ENCODE data around the gene GALNT1.

Gene GALNT1

DNA sequence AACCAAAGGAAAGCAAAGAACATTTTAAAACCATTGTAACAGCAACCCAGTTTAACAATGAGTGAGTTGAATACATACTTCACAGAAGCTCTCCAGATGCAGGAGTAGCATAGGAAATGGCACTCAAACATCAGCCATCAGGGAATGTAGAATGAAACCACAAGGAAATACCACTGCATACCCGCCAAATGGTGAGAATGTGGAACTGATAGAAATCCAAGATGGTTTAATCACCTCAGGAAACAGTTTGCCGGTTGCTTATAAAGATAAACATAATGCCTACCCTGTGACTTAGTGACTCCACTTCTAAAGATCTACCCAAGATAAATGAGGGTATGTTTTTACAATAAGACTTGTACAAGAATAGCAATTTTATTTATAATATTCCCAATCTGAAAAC, 132.0 kb downstream of the GALNT1 start:
- H3K36me3 ChIP-seq (ENCODE audit: insufficient read depth, low read length) = no peaks in the 10 kb centered on the region
- no peak overlapping the region for H3K4me3 ChIP-seq
- no peak overlapping the region for H3K9ac ChIP-seq (ENCODE audit: insufficient read length)
- H3K9me3 ChIP-seq (ENCODE audit: low read depth, low read length) = no peaks in the 10 kb centered on the region
- TF ChIP-seq EZH2 (IDR thresholded peaks at IDR 0.05) = no peak
- TF ChIP-seq POLR2AphosphoS5 (IDR thresholded peaks at IDR 0.05; ENCODE audit: borderline replicate concordance, low read depth, low read length) = no peak
- TF ChIP-seq FOXP2 (optimal IDR thresholded peaks at IDR 0.05; ENCODE audit: control extremely low read depth, extremely low read length, insufficient read depth) = no peak
- H3K27ac ChIP-seq = no peak overlapping the region
- peak; percentile 47 for DNase-seq (ENCODE audit: low read depth, low spot score)

DNA sequence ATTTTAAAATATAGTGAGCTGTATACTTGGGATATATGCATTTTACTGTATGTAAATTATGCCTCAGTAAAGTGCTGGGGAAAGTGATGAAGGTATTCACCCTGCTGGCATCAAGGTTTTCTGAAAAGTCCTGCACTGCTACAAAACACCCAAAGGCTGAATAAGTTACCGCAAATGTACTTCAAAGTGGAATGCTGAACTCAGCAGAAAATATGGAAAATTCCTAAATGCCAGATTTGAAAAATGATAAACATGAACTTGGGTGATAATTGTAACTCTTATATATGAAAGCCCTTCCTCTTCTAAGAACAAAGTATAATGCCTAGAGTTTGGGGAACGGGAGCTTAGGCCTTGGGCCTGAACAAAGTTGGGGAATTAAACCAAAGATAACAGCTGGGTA, 133.0 kb downstream of the GALNT1 start:
- Histone ChIP-seq H3K9ac (ENCODE audit: insufficient read length) (no peak overlapping the region), H3K27ac (no peak overlapping the region), H3K36me3 (ENCODE audit: insufficient read depth, low read length) (no peaks in the 10 kb centered on the region), H3K9me3 (ENCODE audit: low read depth, low read length) (no peaks in the 10 kb centered on the region), H3K4me3 (no peak overlapping the region)
- DNase-seq (ENCODE audit: low read depth, low spot score) = peak; percentile 8
- TF ChIP-seq FOXP2 (optimal IDR thresholded peaks at IDR 0.05; ENCODE audit: control extremely low read depth, extremely low read length, insufficient read depth) = no peak
- no peak for TF ChIP-seq EZH2 (IDR thresholded peaks at IDR 0.05)

DNA sequence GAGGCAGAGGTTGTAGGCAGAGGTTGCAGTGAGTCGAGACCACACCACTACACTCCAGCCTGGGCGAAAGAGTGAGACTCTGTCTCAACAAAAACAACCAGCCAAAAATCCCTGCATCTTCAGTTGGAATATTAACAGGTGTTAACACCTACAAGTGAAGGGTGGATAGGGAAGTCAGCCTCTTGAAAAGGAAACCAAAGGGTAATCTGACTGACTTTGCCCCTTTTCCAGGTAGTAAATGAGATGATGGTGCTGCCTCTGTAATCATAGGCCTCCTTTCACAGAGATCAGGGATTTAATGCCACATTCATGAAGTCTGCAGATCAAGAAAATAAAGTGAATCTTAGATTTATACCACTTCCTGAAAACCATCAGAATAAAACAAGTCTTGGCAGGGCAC, 133.6 kb downstream of the GALNT1 start:
- no peak for DNase-seq (ENCODE audit: low read depth, low spot score)
- TF ChIP-seq POLR2AphosphoS5 (IDR thresholded peaks at IDR 0.05; ENCODE audit: borderline replicate concordance, low read depth, low read length) (no peak), FOXP2 (optimal IDR thresholded peaks at IDR 0.05; ENCODE audit: control extremely low read depth, extremely low read length, insufficient read depth) (no peak)
- H3K27ac ChIP-seq = no peak overlapping the region
- no peak overlapping the region for H3K9ac ChIP-seq (ENCODE audit: insufficient read length)
- no peak overlapping the region for H3K4me3 ChIP-seq
- no peaks in the 10 kb centered on the region for H3K9me3 ChIP-seq (ENCODE audit: low read depth, low read length)
- H3K36me3 ChIP-seq (ENCODE audit: insufficient read depth, low read length) = no peaks in the 10 kb centered on the region

- no peak for TF ChIP-seq FOXP2 (optimal IDR thresholded peaks at IDR 0.05; ENCODE audit: control extremely low read depth, extremely low read length, insufficient read depth)
- TF ChIP-seq EZH2 (IDR thresholded peaks at IDR 0.05) = no peak
- no peak for TF ChIP-seq POLR2AphosphoS5 (IDR thresholded peaks at IDR 0.05; ENCODE audit: borderline replicate concordance, low read depth, low read length)
- Histone ChIP-seq H3K9ac (ENCODE audit: insufficient read length) (no peak overlapping the region), H3K4me3 (no peak overlapping the region), H3K9me3 (ENCODE audit: low read depth, low read length) (no peaks in the 10 kb centered on the region), H3K27ac (no peak overlapping the region), H3K36me3 (ENCODE audit: insufficient read depth, low read length) (no peaks in the 10 kb centered on the region)
- DNase-seq (ENCODE audit: low read depth, low spot score) = no peak
Observed at GRCh38 chr18:35716169-35716831, 134.8 kb downstream of the GALNT1 start.

DNA sequence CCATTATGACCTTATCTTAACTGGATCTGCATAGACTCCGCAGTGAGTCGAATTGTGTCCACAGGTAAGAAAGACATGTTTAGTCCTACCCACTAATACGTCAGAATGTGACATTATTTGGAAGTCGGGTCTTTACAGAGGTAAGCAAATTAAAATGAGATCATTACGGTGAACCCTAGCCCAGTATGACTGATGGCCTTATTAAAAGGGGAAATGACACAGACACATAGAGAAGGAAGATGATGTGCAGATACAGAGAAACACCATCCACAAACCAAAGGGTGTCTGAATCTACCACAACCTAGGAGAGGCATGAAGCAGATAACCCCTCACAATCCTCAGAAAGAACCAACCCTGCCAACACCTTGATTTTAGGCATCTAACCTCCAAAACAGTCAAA, 135.6 kb downstream of the GALNT1 start:
- no peak for TF ChIP-seq POLR2AphosphoS5 (IDR thresholded peaks at IDR 0.05; ENCODE audit: borderline replicate concordance, low read depth, low read length)
- no peak for TF ChIP-seq EZH2 (IDR thresholded peaks at IDR 0.05)
- no peak for TF ChIP-seq FOXP2 (optimal IDR thresholded peaks at IDR 0.05; ENCODE audit: control extremely low read depth, extremely low read length, insufficient read depth)
- Histone ChIP-seq H3K9ac (ENCODE audit: insufficient read length) (no peak overlapping the region), H3K4me3 (no peak overlapping the region), H3K9me3 (ENCODE audit: low read depth, low read length) (no peaks in the 10 kb centered on the region), H3K27ac (no peak overlapping the region), H3K36me3 (ENCODE audit: insufficient read depth, low read length) (no peaks in the 10 kb centered on the region)
- DNase-seq (ENCODE audit: low read depth, low spot score) = no peak

DNA sequence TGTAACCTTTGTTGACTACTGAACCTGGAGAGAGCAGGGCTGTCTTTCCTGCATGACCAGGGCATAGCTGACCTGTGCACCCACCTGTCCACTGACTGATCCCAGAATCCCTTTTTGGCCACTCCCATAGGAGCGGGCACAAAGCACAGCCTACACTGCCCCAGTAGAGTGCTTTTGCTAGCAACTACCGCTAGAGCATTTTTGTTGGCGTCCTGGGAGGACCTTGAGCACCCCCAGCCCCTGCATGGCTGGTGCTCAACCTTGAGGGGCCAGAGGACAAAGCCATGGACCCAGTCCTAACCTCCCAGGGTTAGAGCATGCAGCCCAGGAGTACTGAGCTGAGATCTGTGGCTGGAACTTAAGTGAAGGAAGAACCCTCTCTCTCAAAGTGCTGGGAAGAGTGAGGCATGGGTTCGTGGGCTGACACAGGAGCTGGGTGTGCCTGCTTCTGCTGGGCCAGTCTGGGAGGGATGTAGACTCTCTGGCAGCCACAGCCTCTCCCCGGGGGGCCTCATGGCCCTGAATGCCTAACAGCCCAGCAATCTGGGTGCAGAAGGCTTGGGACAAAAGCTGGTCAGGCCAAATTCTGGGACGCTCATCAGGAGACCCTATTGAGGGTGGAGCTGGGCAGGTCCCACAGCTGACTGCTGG, 140.0 kb downstream of the GALNT1 start:
- H3K4me3 ChIP-seq = no peak overlapping the region
- TF ChIP-seq POLR2AphosphoS5 (IDR thresholded peaks at IDR 0.05; ENCODE audit: borderline replicate concordance, low read depth, low read length) = no peak
- TF ChIP-seq FOXP2 (optimal IDR thresholded peaks at IDR 0.05; ENCODE audit: control extremely low read depth, extremely low read length, insufficient read depth) = no peak
- no peak for TF ChIP-seq EZH2 (IDR thresholded peaks at IDR 0.05)
- H3K9me3 ChIP-seq (ENCODE audit: low read depth, low read length) = no peaks in the 10 kb centered on the region; the same call in 1 of the 2 replicates
- DNase-seq (ENCODE audit: low read depth, low spot score) = no peak
- H3K9ac ChIP-seq (ENCODE audit: insufficient read length) = no peak overlapping the region
- no peak overlapping the region for H3K27ac ChIP-seq
- no peaks in the 10 kb centered on the region for H3K36me3 ChIP-seq (ENCODE audit: insufficient read depth, low read length)

GRCh38 chr18:35728676-35729075, 147.1 kb downstream of the GALNT1 start:
- Histone ChIP-seq H3K4me3 (no peak overlapping the region), H3K9me3 (ENCODE audit: low read depth, low read length) (no peaks in the 10 kb centered on the region; the same call in 1 of the 2 replicates), H3K27ac (no peak overlapping the region), H3K36me3 (ENCODE audit: insufficient read depth, low read length) (no peaks in the 10 kb centered on the region), H3K9ac (ENCODE audit: insufficient read length) (no peak overlapping the region)
- TF ChIP-seq FOXP2 (optimal IDR thresholded peaks at IDR 0.05; ENCODE audit: control extremely low read depth, extremely low read length, insufficient read depth) = no peak
- no peak for TF ChIP-seq EZH2 (IDR thresholded peaks at IDR 0.05)
- no peak for TF ChIP-seq POLR2AphosphoS5 (IDR thresholded peaks at IDR 0.05; ENCODE audit: borderline replicate concordance, low read depth, low read length)
- no peak for DNase-seq (ENCODE audit: low read depth, low spot score)

DNA sequence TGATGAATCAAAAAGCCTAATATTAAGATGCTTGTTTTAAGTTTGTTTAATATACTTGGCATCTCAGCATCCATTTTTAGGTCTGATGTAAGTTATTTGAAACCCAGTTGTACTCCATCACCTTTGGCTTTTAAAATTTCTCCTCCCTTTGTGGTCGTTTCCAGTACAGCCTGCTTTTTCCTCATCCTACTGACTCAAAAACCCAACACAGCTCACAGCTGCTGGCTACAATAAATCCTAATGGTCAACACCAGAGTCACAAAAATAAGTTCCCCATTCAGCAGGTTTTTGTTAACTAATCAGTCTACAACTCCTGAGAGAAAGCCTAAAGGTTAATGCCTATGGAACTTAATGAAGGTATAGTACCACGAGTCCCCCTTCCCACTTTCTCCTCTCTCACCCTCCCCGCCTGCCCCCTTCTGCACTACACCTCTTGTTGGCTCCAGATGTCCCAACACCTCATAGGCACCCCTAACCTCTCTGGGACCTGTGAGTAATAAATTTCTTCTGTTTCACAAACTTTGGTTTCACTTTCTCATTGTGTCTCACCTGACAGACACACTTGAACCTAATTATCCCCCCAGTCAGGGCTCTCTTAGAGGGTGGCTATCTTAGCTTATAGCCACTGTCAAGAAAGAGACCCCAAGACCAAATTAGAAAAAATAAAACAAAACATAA, 148.6 kb downstream of the GALNT1 start:
- H3K4me3 ChIP-seq = no peak overlapping the region
- TF ChIP-seq FOXP2 (optimal IDR thresholded peaks at IDR 0.05; ENCODE audit: control extremely low read depth, extremely low read length, insufficient read depth) (no peak), EZH2 (IDR thresholded peaks at IDR 0.05) (no peak), POLR2AphosphoS5 (IDR thresholded peaks at IDR 0.05; ENCODE audit: borderline replicate concordance, low read depth, low read length) (no peak)
- no peak overlapping the region for H3K9ac ChIP-seq (ENCODE audit: insufficient read length)
- no peaks in the 10 kb centered on the region for H3K36me3 ChIP-seq (ENCODE audit: insufficient read depth, low read length)
- H3K27ac ChIP-seq = no peak overlapping the region
- H3K9me3 ChIP-seq (ENCODE audit: low read depth, low read length) = no peaks in the 10 kb centered on the region; the same call in 1 of the 2 replicates
- DNase-seq (ENCODE audit: low read depth, low spot score) = no peak
